ENCODE measurements around the gene ART1.

GRCh38 chr11:3660960-3661359 lies 16.0 kb downstream of the ART1 start:
- TF ChIP-seq CTCF (optimal IDR thresholded peaks at IDR 0.05 in 1 of 3, IDR thresholded peaks at IDR 0.05 in 1 of 3, conservative IDR thresholded peaks at IDR 0.05 in 1 of 3; ENCODE audit: extremely low read depth in 1 of 3, insufficient read depth in 2 of 3, low read length in 3 of 3): no peak
- no peak for TF ChIP-seq EZH2 (IDR thresholded peaks at IDR 0.05; ENCODE audit: low read length)
